Stimulated activated CD8-positive, alpha-beta memory T cell treated with anti-CD3 and anti-CD28 coated beads, Interleukin-4, amount 100 ng/mL, for 1 hour (primary cell): ENCODE results near the gene BTBD2.
A peak's percentile ranks its signal among the peaks of the same experiment; 100 is the strongest.
"Not testable (repeated sequence)": the region's sequence is repeated elsewhere in the genome, so short reads cannot be mapped to it uniquely, and the experiment has no call there.

Source experiments
- DNase-seq, 2 donors: peaks; one replicate each; pipeline ENCODE4 v3.0.0-alpha.2; 2020; ENCODE audit warnings: low read depth in 2 of 2, low spot score in 1 of 2

The BTBD2 gene

GRCh38 chr19:2016041-2016807, 710 bp upstream of the BTBD2 start:
- peak in 1 of 2 donors; percentile 22 for DNase-seq

- no peak for DNase-seq
Observed at GRCh38 chr19:2014731-2015607, 545 bp downstream of the BTBD2 start.

DNA sequence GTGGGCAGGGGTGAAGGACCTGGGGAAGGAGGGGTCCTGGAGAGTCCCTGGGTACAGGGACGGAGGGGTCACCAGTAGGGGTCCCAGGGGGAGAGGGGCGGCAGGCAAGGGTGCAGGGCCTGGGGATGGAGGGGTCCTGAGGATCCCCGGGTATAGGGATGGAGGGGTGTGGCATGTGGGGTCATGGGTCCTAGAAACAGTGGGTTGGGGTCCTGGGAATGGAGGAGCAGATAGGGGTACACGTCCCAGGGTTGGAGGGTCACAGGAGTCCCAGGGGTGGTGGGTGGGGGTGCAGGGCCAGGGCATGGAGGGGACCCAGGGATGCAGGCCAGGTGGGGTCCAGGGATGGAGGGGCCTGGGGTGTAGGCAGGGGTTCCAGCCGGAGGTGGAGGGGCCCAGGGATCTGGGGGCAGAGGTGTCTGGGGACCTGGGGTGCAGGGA, 1.4 kb downstream of the BTBD2 start:
- no peak for DNase-seq

DNA sequence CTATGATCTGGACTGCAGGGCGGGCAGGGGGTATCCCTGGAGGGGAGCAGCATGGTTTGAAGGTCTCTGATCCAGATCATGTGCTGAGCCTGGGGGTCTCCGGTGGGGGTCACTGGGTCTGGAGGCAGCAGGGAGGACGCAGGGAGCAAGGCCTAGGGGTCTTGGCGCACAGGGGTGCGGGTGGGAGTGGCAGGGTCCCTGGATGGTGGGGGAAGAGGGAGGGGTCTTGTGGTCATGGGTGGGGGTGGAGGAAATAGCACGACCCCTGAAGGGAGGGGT, 1.9 kb downstream of the BTBD2 start:
- DNase-seq: no peak

GRCh38 chr19:2012941-2013682, 2.4 kb downstream of the BTBD2 start:
- no peak for DNase-seq

DNA sequence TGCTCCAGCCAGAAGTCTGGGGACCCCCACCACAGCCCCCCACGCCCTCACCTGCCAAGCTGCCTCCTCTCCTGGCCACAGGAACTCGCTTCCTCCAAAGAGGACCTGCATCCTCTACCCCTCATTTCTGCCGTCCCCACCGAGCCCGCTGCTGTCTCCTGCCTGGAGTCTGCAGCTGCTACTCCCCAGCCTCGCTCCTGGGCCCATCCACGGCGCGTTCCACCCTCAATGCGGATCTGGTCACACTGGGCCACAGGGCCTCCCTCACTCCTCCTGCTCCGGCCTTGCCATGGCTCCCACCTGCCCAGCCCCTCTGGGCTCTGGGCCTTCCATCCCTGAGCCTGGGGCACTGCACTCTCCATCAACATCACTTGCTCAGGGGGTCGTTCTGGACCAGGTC, 4.3 kb downstream of the BTBD2 start:
- DNase-seq: no peak

DNA sequence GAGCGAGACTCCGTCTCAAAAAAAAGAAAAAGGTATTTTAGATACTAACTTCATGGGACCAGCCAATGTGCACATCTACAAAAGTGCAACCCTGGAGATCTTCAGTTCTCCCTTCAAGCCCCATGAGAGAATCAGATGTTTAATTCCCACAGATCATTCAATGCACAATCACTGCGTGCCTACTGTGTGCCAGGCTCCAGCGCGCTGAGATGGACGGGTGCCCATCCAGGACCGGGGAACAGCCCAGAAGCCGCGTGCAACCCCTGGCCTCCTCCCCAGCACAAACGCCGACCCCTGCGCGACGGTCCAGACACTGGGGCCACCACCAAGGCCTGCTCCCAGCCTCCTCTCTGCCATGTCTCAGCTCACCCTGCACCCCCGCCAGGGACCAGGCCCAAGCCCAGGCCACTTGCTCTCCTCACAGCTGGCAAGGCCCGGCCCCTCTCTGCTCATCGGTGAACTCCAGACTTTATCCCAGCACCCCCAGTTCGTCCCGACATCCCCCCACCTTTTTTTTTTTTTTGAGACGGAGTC, 5.3 kb downstream of the BTBD2 start:
- DNase-seq: no peak

DNA sequence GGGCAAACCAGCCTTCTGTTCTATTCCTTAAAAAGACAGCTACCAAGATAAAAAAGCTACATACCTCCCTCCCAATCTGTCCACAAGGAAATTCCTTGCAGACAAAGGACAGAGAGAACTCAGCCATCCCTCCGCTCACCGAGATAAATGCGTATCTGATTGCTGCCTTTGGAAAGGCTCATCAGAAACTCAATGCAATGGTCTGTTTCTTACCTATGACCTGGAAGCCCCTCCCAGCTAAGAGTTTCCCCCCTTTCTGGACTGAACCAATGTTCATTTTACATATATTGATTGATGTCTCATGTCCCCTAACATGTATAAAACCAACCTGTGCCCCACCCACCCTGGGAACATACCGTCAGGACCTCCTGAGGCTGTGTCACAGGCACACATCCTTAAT, 11.6 kb downstream of the BTBD2 start:
- DNase-seq: no peak

DNA sequence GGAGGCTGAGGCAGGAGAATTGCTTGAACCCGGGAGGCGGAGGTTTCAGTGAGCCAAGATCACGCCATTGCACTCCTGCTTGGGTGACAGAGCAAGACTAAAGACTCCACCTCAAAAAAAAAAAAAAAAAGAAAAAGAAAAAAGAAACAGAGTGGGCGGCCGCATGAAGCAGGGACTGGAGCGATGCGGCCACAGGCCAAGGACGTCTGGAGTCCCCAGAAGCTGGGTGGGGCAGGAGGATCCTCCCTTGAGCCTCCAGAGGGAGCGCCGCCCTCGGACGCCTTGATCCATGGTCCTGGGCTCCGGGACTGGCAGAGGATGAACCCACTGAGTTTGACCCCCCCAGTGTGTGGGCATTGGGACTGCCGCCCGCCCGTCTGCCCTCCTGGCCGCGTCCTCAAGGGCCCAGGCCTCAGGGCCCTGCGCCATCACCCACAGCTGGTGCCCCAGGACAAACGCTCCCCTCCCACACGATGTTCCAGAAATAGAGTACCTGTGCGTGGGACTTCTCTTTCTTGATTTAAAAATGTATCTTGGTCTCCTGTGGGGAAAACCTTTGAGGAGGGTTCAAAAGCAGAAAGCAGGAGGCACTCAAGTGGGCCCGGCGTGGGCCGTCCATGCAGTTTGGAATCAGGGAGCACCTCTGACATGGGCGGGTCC, 15.5 kb downstream of the BTBD2 start:
- no peak for DNase-seq

- DNase-seq: no peak
Observed at GRCh38 chr19:1998712-1999708, 16.5 kb downstream of the BTBD2 start.

DNA sequence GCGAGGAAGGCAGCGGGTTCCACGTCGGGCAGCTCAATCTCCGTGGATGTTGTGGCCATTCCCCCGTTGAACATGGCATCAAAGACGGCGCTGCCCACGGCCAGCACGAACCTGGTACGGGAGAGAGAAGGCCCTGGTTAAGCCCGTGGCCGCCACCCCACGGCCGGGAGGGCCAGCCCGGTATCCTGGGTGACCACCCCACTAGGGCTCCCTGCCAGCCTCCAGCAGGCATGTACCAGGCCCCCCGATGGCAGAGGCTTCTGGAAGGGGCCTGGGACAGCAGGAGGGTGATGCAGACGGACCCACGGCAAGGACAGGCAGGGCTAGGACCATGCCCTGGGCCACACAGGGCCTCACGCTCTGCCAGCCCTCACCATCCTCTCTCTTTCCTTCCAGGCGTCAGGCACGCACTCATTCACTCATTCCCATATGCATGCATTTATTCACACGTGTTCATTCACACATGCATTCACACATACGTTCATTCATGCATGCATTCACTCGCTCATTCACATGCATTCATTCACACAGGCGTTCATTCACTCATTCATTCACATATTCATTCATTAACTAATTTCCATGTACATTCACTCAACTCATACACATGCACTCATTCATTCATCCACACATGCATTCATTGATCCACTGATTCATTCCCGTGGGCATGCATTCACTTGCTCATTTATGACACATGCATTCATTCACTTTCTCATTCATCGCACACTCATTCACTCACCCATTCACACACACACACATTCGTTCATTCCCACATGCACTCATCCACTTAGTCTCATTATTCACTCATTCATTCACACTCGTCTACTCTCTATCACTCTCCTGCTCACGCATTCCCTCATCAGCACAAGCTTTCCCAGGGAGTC, 17.9 kb downstream of the BTBD2 start:
- DNase-seq: no peak

DNA sequence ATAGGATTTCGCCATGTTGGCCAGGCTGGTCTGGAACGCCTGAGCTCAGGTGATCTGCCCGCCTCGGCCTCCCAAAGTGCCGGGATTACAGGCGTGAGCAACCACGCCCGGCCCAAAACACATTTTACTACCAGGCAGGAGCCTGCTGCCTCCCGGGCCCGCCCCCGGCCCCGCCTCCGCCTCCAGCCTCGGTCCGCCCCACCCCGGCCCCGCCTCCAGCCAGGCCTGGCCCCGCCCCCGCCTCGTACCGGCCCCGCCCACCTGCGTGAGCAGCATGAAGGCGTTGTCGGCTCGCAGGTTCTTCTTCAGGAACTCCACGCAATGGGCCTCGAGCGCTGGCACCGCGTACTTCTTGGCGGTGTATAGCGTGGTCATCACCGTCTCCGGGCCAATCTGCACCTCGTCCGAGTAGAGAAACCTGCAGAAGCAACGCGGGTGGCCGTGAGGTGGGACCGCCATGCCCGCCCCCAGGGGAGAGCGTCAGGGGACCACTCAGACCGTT, 22.7 kb downstream of the BTBD2 start:
- no peak for DNase-seq

DNA sequence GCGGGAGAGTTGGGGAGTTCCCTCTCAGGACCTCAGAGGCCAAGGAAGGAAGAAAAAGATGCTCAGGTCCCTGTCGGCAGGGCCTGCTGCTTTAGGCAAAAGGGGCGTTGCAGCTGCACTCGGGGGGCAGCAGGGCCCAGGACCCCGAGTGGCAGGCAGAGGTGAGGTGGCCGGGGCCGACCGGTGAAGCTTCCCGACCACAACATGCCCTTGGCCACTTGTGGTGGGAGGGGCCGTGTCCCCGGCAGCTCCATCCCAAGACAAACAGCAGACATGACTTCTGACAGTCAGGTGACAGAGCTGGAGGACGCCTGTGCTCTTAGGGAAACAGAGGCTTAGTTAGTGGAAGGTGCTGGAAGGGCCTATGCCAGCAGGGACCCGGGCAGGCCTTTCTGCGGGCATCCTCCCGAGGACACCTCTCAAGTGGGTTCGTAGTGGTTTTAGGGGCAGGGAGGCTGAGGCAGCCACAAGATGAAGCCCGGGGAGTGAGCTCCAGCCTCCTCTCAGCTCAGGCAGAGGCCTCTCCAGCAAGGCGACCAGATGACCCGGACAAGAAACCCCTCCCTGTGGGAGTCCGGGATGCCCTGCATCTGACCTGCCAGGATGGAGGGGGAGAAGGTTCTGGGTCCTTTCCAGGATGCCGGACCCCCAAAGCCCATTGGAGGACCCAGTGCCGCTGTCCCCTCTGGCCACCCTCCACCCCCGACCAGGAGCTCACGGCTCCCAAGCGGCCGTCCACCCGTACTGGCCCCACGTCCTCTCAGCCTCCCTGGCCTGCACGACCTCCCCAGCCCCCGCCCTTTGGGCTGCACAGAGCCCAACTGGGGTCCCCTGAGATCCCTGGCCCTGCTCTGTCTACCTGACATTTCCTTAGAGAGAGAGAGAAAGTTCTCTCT, 24.2 kb downstream of the BTBD2 start:
- no peak for DNase-seq

GRCh38 chr19:1990230-1991017, 25.1 kb downstream of the BTBD2 start:
- no peak for DNase-seq

- no peak for DNase-seq
Observed at GRCh38 chr19:1989513-1990229, 25.8 kb downstream of the BTBD2 start.

GRCh38 chr19:1988464-1988863, 27.1 kb downstream of the BTBD2 start:
- not testable (repeated sequence) for DNase-seq
